ENCODE measurements around the gene MAFF. TPM values are rescaled to one million over a fixed set of nuclear protein-coding genes. Genes with fewer than 3 reads are reported as not detected.

The MAFF gene
- total RNA-seq, 1 experiment from 2014 or later, result 4.6 TPM

DNA sequence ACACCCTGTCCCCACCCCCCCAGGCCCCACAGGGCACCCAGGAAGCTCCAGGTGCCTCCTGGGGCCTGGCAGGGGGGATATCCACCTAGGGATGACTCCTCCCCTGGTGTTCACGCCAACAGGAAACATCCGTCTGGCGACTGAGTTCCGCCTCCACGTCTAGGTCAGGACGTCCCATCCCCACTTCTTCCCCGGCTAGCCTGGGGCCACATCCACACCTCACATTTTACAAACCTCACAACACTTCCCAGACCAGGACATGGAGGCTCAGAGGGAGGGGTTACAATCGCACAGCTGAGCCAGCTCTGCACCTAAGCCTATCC lies 21.0 kb downstream of the MAFF start (continued):
- TF ChIP-seq, protein P1, sequence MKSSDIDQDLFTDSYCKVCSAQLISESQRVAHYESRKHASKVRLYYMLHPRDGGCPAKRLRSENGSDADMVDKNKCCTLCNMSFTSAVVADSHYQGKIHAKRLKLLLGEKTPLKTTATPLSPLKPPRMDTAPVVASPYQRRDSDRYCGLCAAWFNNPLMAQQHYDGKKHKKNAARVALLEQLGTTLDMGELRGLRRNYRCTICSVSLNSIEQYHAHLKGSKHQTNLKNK (CRISPR knock-in tag; IDR thresholded peaks at IDR 0.05), result no peak
- TF ChIP-seq, protein P2, sequence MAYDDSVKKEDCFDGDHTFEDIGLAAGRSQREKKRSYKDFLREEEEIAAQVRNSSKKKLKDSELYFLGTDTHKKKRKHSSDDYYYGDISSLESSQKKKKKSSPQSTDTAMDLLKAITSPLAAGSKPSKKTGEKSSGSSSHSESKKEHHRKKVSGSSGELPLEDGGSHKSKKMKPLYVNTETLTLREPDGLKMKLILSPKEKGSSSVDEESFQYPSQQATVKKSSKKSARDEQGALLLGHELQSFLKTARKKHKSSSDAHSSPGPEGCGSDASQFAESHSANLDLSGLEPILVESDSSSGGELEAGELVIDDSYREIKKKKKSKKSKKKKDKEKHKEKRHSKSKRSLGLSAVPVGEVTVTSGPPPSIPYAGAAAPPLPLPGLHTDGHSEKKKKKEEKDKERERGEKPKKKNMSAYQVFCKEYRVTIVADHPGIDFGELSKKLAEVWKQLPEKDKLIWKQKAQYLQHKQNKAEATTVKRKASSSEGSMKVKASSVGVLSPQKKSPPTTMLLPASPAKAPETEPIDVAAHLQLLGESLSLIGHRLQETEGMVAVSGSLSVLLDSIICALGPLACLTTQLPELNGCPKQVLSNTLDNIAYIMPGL (CRISPR knock-in tag; IDR thresholded peaks at IDR 0.05), result no peak
- TF ChIP-seq FOXP1 (CRISPR knock-in tag; IDR thresholded peaks at IDR 0.05; ENCODE audit: borderline replicate concordance) (no peak), ZNF219 (CRISPR knock-in tag; IDR thresholded peaks at IDR 0.05; ENCODE audit: borderline replicate concordance) (no peak), ZNF671 (CRISPR knock-in tag; IDR thresholded peaks at IDR 0.05) (no peak), ETV6 (CRISPR knock-in tag; IDR thresholded peaks at IDR 0.05) (no peak)

DNA sequence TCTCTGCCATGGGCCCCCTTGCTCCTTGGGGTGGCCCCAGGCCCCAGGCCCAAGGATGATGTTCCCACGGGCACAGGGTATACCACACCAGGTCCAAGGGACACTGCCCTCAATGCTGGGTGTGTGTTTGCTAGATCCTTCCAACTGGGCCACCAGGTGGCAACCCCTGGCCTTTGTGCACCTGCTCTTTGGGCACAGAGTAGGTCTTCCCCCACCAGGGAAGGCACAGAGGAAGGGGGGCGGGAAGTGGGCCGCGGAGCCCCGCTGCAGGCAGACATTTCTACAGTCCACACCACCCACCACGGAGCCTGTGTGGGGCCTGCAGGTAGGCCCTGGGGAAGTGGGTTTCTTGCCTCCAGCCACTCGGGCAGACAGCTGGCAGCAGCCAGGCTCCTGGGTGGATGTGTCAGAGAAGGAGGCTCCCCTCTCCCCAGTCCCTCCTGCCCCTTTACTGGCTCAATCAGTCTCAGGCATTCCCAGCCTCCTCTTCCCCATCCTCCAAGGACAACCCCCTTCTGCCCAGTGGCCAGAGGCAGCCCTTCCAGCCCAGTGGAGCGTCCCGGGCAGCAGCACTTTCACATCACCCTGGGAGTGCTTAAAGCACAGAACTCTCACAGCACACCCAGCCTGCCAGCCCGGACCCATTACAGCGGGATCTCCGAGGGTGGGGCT lies 21.6 kb downstream of the MAFF start:
- Mint-ChIP-seq H3K36me3 (peaks cover 11% of the 10 kb centered on the region), H3K27ac (no peak overlapping the region), H3K4me1 (peaks cover 11% of the 10 kb centered on the region), H3K27me3 (ENCODE audit: low read depth) (no peaks in the 10 kb centered on the region), H3K4me3 (no peak overlapping the region), H3K9me3 (no peaks in the 10 kb centered on the region)
- CTCF ChIA-PET, result no interaction called here
- POLR2A ChIA-PET, result interaction anchor here (0.9 kb wide), 1 partner anchor 29 kb away, joined by 3 read pairs; no protein-coding TSS in a partner anchor
- DNase-seq (ENCODE audit: low spot score), result no peak
- ATAC-seq, result no peak
- no peak for TF ChIP-seq ZNF317 (CRISPR knock-in tag; IDR thresholded peaks at IDR 0.05; ENCODE audit: borderline replicate concordance, low read depth)
- no peak for TF ChIP-seq JUN (CRISPR knock-in tag; IDR thresholded peaks at IDR 0.05)
- TF ChIP-seq NR3C1 (CRISPR knock-in tag; conservative IDR thresholded peaks at IDR 0.05; ENCODE audit: low read depth), result no peak
- TF ChIP-seq, protein P3, sequence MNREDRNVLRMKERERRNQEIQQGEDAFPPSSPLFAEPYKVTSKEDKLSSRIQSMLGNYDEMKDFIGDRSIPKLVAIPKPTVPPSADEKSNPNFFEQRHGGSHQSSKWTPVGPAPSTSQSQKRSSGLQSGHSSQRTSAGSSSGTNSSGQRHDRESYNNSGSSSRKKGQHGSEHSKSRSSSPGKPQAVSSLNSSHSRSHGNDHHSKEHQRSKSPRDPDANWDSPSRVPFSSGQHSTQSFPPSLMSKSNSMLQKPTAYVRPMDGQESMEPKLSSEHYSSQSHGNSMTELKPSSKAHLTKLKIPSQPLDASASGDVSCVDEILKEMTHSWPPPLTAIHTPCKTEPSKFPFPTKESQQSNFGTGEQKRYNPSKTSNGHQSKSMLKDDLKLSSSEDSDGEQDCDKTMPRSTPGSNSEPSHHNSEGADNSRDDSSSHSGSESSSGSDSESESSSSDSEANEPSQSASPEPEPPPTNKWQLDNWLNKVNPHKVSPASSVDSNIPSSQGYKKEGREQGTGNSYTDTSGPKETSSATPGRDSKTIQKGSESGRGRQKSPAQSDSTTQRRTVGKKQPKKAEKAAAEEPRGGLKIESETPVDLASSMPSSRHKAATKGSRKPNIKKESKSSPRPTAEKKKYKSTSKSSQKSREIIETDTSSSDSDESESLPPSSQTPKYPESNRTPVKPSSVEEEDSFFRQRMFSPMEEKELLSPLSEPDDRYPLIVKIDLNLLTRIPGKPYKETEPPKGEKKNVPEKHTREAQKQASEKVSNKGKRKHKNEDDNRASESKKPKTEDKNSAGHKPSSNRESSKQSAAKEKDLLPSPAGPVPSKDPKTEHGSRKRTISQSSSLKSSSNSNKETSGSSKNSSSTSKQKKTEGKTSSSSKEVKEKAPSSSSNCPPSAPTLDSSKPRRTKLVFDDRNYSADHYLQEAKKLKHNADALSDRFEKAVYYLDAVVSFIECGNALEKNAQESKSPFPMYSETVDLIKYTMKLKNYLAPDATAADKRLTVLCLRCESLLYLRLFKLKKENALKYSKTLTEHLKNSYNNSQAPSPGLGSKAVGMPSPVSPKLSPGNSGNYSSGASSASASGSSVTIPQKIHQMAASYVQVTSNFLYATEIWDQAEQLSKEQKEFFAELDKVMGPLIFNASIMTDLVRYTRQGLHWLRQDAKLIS (CRISPR knock-in tag; IDR thresholded peaks at IDR 0.05; ENCODE audit: borderline replicate concordance), result no peak
- no peak for TF ChIP-seq NFE2L1 (CRISPR knock-in tag; IDR thresholded peaks at IDR 0.05)
- no peak for TF ChIP-seq ZNF263 (CRISPR knock-in tag; IDR thresholded peaks at IDR 0.05; ENCODE audit: low read depth)
- no peak for TF ChIP-seq TP53 (CRISPR knock-in tag; IDR thresholded peaks at IDR 0.05)
- no peak for TF ChIP-seq MXD4 (CRISPR knock-in tag; IDR thresholded peaks at IDR 0.05; ENCODE audit: borderline replicate concordance)
- no peak for TF ChIP-seq PRRX2 (CRISPR knock-in tag; IDR thresholded peaks at IDR 0.05)
- TF ChIP-seq SP1 (CRISPR knock-in tag; conservative IDR thresholded peaks at IDR 0.05), result no peak
- TF ChIP-seq, protein P4, sequence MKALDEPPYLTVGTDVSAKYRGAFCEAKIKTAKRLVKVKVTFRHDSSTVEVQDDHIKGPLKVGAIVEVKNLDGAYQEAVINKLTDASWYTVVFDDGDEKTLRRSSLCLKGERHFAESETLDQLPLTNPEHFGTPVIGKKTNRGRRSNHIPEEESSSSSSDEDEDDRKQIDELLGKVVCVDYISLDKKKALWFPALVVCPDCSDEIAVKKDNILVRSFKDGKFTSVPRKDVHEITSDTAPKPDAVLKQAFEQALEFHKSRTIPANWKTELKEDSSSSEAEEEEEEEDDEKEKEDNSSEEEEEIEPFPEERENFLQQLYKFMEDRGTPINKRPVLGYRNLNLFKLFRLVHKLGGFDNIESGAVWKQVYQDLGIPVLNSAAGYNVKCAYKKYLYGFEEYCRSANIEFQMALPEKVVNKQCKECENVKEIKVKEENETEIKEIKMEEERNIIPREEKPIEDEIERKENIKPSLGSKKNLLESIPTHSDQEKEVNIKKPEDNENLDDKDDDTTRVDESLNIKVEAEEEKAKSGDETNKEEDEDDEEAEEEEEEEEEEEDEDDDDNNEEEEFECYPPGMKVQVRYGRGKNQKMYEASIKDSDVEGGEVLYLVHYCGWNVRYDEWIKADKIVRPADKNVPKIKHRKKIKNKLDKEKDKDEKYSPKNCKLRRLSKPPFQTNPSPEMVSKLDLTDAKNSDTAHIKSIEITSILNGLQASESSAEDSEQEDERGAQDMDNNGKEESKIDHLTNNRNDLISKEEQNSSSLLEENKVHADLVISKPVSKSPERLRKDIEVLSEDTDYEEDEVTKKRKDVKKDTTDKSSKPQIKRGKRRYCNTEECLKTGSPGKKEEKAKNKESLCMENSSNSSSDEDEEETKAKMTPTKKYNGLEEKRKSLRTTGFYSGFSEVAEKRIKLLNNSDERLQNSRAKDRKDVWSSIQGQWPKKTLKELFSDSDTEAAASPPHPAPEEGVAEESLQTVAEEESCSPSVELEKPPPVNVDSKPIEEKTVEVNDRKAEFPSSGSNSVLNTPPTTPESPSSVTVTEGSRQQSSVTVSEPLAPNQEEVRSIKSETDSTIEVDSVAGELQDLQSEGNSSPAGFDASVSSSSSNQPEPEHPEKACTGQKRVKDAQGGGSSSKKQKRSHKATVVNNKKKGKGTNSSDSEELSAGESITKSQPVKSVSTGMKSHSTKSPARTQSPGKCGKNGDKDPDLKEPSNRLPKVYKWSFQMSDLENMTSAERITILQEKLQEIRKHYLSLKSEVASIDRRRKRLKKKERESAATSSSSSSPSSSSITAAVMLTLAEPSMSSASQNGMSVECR (CRISPR knock-in tag; IDR thresholded peaks at IDR 0.05; ENCODE audit: borderline replicate concordance), result no peak
- no peak for TF ChIP-seq HMGA2 (CRISPR knock-in tag; IDR thresholded peaks at IDR 0.05)
- TF ChIP-seq ELF4 (CRISPR knock-in tag; IDR thresholded peaks at IDR 0.05; ENCODE audit: low read depth), result no peak
- no peak for TF ChIP-seq SOX15 (CRISPR knock-in tag; IDR thresholded peaks at IDR 0.05)
- TF ChIP-seq ZNF396 (CRISPR knock-in tag; IDR thresholded peaks at IDR 0.05; ENCODE audit: borderline replicate concordance), result no peak
- no peak for TF ChIP-seq KAT7 (CRISPR knock-in tag; IDR thresholded peaks at IDR 0.05; ENCODE audit: borderline replicate concordance)
